A549 (cell line): Measurements from ENCODE around the gene LMTK2.

Source experiments
- CTCF ChIP-seq: fragments of >200 bp; sonication (Bioruptor Twin); formaldehyde crosslinking; IDR thresholded peaks from 3 replicates; pipeline ENCODE4 v1.5.1; 2016
- EHF ChIP-seq: fragments of 250-450 bp; sonication (Bioruptor Pico); IDR thresholded peaks from 2 replicates; pipeline ENCODE4 v1.5.0; 2020; ENCODE audit warnings: mild to moderate bottlenecking
- EP300 ChIP-seq, 2 experiments: fragments of >200 bp; sonication (Bioruptor Twin); formaldehyde crosslinking; IDR thresholded peaks; 2 replicates in 1 of 2; 3 replicates in 1 of 2; pipeline ENCODE4 v1.6.1; 2016 to 2017
- JUN ChIP-seq, 2 experiments: fragments of >200 bp; sonication (Bioruptor Twin); formaldehyde crosslinking; IDR thresholded peaks; 2 replicates in 1 of 2; 3 replicates in 1 of 2; pipeline ENCODE4 v1.6.1; 2016 to 2017

- TF ChIP-seq CTCF (no peak), EHF (CRISPR knock-in tag) (no peak), EP300 (IDR thresholded peaks at IDR 0.05) (no peak), JUN (IDR thresholded peaks at IDR 0.05) (no peak)
These were observed 5.4 kb downstream of the LMTK2 start for GRCh38 chr7:98112077-98112476.
